Subcutaneous abdominal adipose tissue (tissue), 5 donors: ENCODE results near the gene TMEM116.
"Not testable (repeated sequence)": the region's sequence is repeated elsewhere in the genome, so short reads cannot be mapped to it uniquely, and the experiment has no call there.

Experiments used
- H3K27ac ChIP-seq: one replicate; pipeline ENCODE4 v1.7.0; 2013; ENCODE audit warnings: low read depth, mild to moderate bottlenecking, inconsistent platforms, low read length, moderate library complexity
- H3K27me3 ChIP-seq, 5 donors: one replicate each; pipeline ENCODE4 v1.7.0; 2013; ENCODE audit warnings: low read length in 5 of 5, inconsistent platforms in 1 of 5; ENCODE audit not compliant: control insufficient read depth in 5 of 5, insufficient read depth in 4 of 5
- H3K36me3 ChIP-seq, 5 donors: one replicate each; pipeline ENCODE4 v1.7.0; 2013; ENCODE audit warnings: low read length in 5 of 5; ENCODE audit not compliant: control insufficient read depth in 5 of 5, insufficient read depth in 5 of 5
- H3K4me1 ChIP-seq, 5 donors: one replicate each; pipeline ENCODE4 v1.7.0; 2013; ENCODE audit warnings: low read length in 5 of 5, mild to moderate bottlenecking in 3 of 5, moderate library complexity in 1 of 5; ENCODE audit not compliant: control insufficient read depth in 5 of 5, insufficient read depth in 5 of 5
- H3K4me3 ChIP-seq, 5 donors: one replicate each; pipeline ENCODE4 v1.7.0; 2013; ENCODE audit warnings: low read length in 5 of 5, low read depth in 1 of 5
- H3K9ac ChIP-seq, 5 donors: one replicate each; pipeline ENCODE4 v1.7.0; 2013; ENCODE audit warnings: low read length in 5 of 5, mild to moderate bottlenecking in 4 of 5, moderate library complexity in 3 of 5
- H3K9me3 ChIP-seq, 5 donors: one replicate each; pipeline ENCODE4 v1.7.0; 2013; ENCODE audit warnings: low read length in 5 of 5; ENCODE audit not compliant: control insufficient read depth in 5 of 5
- donor health status: healthy.
- donor health status: healthy.
- donor health status: healthy.
- donor health status: healthy.
- donor health status: healthy.

Gene TMEM116

DNA sequence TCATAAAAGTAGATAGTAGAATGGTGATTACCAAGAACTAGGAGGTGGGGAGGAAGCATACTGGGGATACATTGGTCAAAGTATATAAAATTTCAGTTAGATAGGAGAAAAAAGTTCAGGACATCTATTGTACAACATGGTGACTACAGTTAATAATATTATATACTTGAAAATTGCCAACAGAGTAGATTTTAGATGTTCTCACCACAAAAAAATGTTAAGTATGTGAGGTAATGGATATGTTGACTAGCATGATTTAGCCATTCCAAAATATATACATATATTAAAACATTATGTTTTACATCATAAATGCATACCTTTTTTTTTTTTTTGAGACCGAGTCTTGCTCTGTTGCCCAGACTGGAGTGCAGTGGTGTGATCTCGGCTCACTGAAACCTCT, 31.0 kb downstream of the TMEM116 start:
- no peaks in the 10 kb centered on the region for H3K27me3 ChIP-seq
- H3K4me3 ChIP-seq, result no peak overlapping the region
- H3K9me3 ChIP-seq, result no peaks in the 10 kb centered on the region
- H3K4me1 ChIP-seq, result no peaks in the 10 kb centered on the region
- H3K27ac ChIP-seq, result no peak overlapping the region
- no peak overlapping the region for H3K9ac ChIP-seq
- H3K36me3 ChIP-seq, result peaks cover 0 to 6% (median 0%) of the 10 kb centered on the region in 5 donors

- Histone ChIP-seq H3K9ac (no peak overlapping the region), H3K27me3 (no peaks in the 10 kb centered on the region), H3K4me1 (no peaks in the 10 kb centered on the region)
Observed at GRCh38 chr12:111980598-111980997, 32.4 kb downstream of the TMEM116 start.

GRCh38 chr12:111978545-111978944, 34.4 kb downstream of the TMEM116 start:
- no peak overlapping the region for H3K4me3 ChIP-seq

More at GRCh38 chr12:111980598-111980997, 32.4 kb downstream of the TMEM116 start:
- H3K4me3 ChIP-seq, result no peak overlapping the region
- H3K36me3 ChIP-seq, result peaks cover 0 to 6% (median 0%) of the 10 kb centered on the region in 5 donors
- H3K27ac ChIP-seq, result no peak overlapping the region
- no peaks in the 10 kb centered on the region for H3K9me3 ChIP-seq

GRCh38 chr12:111976860-111977259, 36.1 kb downstream of the TMEM116 start:
- H3K4me1 ChIP-seq, result no peaks in the 10 kb centered on the region
- H3K27me3 ChIP-seq, result no peaks in the 10 kb centered on the region
- H3K27ac ChIP-seq, result no peak overlapping the region
- H3K36me3 ChIP-seq, result peaks cover 0 to 6% (median 0%) of the 10 kb centered on the region in 5 donors
- H3K9me3 ChIP-seq, result peaks cover 0 to under 1% (median 0%) of the 10 kb centered on the region in 5 donors
- H3K9ac ChIP-seq, result no peak overlapping the region
- H3K4me3 ChIP-seq, result no peak overlapping the region

More at GRCh38 chr12:111978545-111978944, 34.4 kb downstream of the TMEM116 start:
- no peaks in the 10 kb centered on the region for H3K4me1 ChIP-seq
- H3K9ac ChIP-seq, result no peak overlapping the region
- no peaks in the 10 kb centered on the region for H3K9me3 ChIP-seq
- H3K27ac ChIP-seq, result no peak overlapping the region
- no peaks in the 10 kb centered on the region for H3K27me3 ChIP-seq
- peaks cover 0 to 6% (median 0%) of the 10 kb centered on the region in 5 donors for H3K36me3 ChIP-seq

- H3K27ac ChIP-seq, result no peak overlapping the region
- no peak overlapping the region for H3K4me3 ChIP-seq
- H3K4me1 ChIP-seq, result no peaks in the 10 kb centered on the region
- peaks cover 0 to 4% (median 0%) of the 10 kb centered on the region in 5 donors for H3K9me3 ChIP-seq
- peaks cover 0 to 6% (median 0%) of the 10 kb centered on the region in 5 donors for H3K36me3 ChIP-seq
- H3K27me3 ChIP-seq, result no peaks in the 10 kb centered on the region
- H3K9ac ChIP-seq, result no peak overlapping the region
Observed at GRCh38 chr12:111976291-111976690, 36.7 kb downstream of the TMEM116 start.

GRCh38 chr12:111975161-111975931, 37.6 kb downstream of the TMEM116 start:
- H3K4me3 ChIP-seq, result no peak overlapping the region
- H3K9ac ChIP-seq, result no peak overlapping the region
- no peaks in the 10 kb centered on the region for H3K4me1 ChIP-seq
- no peaks in the 10 kb centered on the region for H3K27me3 ChIP-seq
- no peak overlapping the region for H3K27ac ChIP-seq
- peaks cover 0 to 10% (median 6%) of the 10 kb centered on the region in 5 donors for H3K9me3 ChIP-seq
- H3K36me3 ChIP-seq, result peaks cover 0 to 6% (median 0%) of the 10 kb centered on the region in 5 donors

DNA sequence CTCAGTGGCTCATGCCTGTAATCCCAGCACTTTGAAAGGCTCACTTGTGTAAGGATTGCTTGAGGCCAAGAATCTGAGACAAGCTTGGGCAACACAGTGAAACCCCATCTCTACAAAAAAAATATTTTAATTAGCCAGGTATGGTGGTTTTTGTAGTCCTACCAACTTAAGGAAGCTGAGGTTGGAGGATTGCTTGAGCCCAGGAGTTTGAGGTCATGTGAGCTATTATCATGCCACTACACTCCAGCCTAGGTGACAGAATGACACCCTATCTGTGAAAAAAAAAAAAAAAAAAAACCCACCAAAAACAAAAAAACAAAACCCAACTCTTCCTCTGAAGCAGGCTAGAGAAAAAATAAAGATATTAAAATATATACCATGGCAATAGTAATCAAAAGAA, 41.2 kb downstream of the TMEM116 start:
- no peak overlapping the region for H3K9ac ChIP-seq
- no peak overlapping the region for H3K4me3 ChIP-seq
- no peaks in the 10 kb centered on the region for H3K4me1 ChIP-seq
- peaks cover 0 to 14% (median 6%) of the 10 kb centered on the region in 5 donors for H3K9me3 ChIP-seq
- H3K27me3 ChIP-seq, result no peaks in the 10 kb centered on the region
- H3K36me3 ChIP-seq, result no peaks in the 10 kb centered on the region
- H3K27ac ChIP-seq, result no peak overlapping the region

DNA sequence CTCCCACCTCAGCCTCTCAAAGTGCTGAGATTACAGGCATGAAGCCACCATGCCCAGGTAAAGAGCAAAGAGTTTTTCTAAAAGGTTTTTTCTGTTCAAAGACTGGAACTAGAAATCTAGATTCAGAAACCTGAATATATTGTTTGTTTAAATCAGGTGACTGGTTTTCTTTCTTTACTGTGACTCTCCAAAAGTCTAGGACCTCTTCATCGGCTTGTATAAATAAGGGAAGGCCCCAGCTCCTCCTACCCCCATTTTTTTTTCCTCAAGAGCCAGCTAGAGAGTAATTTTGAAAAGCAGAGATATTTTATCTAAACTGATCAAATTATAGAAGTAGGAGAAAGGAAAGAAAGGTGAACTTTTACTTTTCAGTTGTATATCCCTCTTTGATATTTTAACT, 48.0 kb downstream of the TMEM116 start:
- no peak overlapping the region for H3K27ac ChIP-seq
- no peak overlapping the region for H3K9ac ChIP-seq
- H3K27me3 ChIP-seq, result no peaks in the 10 kb centered on the region
- H3K36me3 ChIP-seq, result no peaks in the 10 kb centered on the region
- H3K4me1 ChIP-seq, result no peaks in the 10 kb centered on the region
- H3K4me3 ChIP-seq, result no peak overlapping the region
- H3K9me3 ChIP-seq, result peaks cover 0 to under 1% (median 0%) of the 10 kb centered on the region in 5 donors

DNA sequence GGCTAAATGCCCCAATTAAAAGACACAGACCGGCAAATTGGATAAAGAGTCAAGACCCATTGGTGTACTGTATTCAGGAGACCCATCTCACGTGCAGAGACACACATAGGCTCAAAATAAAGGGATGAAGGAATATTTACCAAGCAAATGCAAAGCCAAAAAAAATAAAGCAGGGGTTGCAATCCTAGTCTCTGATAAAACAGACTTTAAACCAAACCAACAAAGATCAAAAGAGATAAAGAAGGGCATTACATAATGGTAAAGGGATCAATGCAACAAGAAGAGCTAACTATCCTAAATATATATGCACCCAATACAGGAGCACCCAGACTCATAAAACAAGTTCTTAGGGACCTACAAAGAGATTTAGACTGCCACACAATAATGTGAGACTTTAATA, 53.4 kb downstream of the TMEM116 start:
- not testable (repeated sequence) for H3K4me1 ChIP-seq, H3K9ac ChIP-seq, H3K4me3 ChIP-seq, H3K9me3 ChIP-seq, H3K27ac ChIP-seq, H3K36me3 ChIP-seq, H3K27me3 ChIP-seq

DNA sequence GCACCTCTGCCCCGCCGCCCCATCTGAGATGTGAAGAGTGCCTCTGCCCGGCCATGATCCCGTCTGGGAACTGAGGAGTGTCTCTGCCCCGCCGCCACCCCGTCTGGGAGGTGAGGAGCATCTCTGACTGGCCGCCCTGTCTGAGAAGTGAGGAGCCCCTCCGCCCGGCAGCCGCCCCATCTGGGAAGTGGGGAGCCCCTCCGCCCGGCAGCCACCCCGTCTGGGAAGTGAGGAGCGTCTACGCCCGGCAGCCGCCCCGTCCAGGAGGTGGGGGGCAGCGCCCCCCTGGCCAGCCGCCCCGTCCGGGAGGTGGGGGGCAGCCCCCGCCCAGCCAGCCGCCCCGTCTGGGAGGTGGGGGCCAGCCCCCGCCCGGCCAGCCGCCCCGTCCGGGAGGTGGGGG, 55.7 kb downstream of the TMEM116 start:
- not testable (repeated sequence) for H3K27ac ChIP-seq, H3K9me3 ChIP-seq, H3K4me3 ChIP-seq

More for the DNA sequence above, 55.7 kb downstream of the TMEM116 start:
- H3K27me3 ChIP-seq, H3K36me3 ChIP-seq, H3K4me1 ChIP-seq, H3K9ac ChIP-seq: not testable (repeated sequence)
